Parathyroid adenoma (tissue), 2 donors: ENCODE results near the gene PRSS56.
"Not testable (repeated sequence)": the region's sequence is repeated elsewhere in the genome, so short reads cannot be mapped to it uniquely, and the experiment has no call there.

Experiments
- H2AFZ ChIP-seq: fragments of 300-600 bp; sonication (generic); one replicate; pipeline ENCODE4 v1.7.0; 2017; ENCODE audit warnings: antibody characterized with exemption, mild to moderate bottlenecking
- H3K27ac ChIP-seq: fragments of 300-600 bp; sonication (generic); one replicate; pipeline ENCODE4 v1.7.0; 2017
- H3K27me3 ChIP-seq: fragments of 300-600 bp; sonication (generic); one replicate; pipeline ENCODE4 v1.7.0; 2017; ENCODE audit warnings: low read length; ENCODE audit not compliant: control insufficient read depth, insufficient read depth
- H3K36me3 ChIP-seq: fragments of 300-600 bp; sonication (generic); one replicate; pipeline ENCODE4 v1.7.0; 2017; ENCODE audit warnings: low read length; ENCODE audit not compliant: control insufficient read depth, insufficient read depth
- H3K4me1 ChIP-seq: fragments of 300-600 bp; sonication (generic); one replicate; pipeline ENCODE4 v1.7.0; 2017; ENCODE audit warnings: control low read depth
- H3K4me2 ChIP-seq: fragments of 300-600 bp; sonication (generic); one replicate; pipeline ENCODE4 v1.7.0; 2017; ENCODE audit warnings: low read length
- H3K4me3 ChIP-seq: fragments of 300-600 bp; sonication (generic); one replicate; pipeline ENCODE4 v1.7.0; 2017; ENCODE audit warnings: low read depth, low read length
- H3K79me2 ChIP-seq: fragments of 300-600 bp; sonication (generic); one replicate; pipeline ENCODE4 v1.7.0; 2017; ENCODE audit warnings: control low read depth
- H3K9ac ChIP-seq: fragments of 300-600 bp; sonication (generic); one replicate; pipeline ENCODE4 v1.7.0; 2017; ENCODE audit warnings: mild to moderate bottlenecking
- H3K9me3 ChIP-seq: fragments of 300-600 bp; sonication (generic); one replicate; pipeline ENCODE4 v1.7.0; 2017; ENCODE audit warnings: low read length; ENCODE audit not compliant: control insufficient read depth
- TF ChIP-seq, protein P1 (sequence below): fragments of 300-600 bp; sonication (generic); IDR thresholded peaks from one replicate; pipeline ENCODE4 v1.7.0; 2017; ENCODE audit warnings: antibody characterized with exemption, mild to moderate bottlenecking
- donor health status: primary hyperparathyroidism.

PRSS56 gene

GRCh38 chr2:232568161-232568560 lies 48.0 kb downstream of the PRSS56 start:
- Histone ChIP-seq H3K9me3 (no peaks in the 10 kb centered on the region), H3K27ac (no peak overlapping the region), H3K9ac (no peak overlapping the region), H3K4me2 (no peak overlapping the region), H3K4me1 (no peaks in the 10 kb centered on the region), H3K4me3 (no peak overlapping the region), H2AFZ (no peak overlapping the region), H3K27me3 (no peaks in the 10 kb centered on the region), H3K36me3 (no peaks in the 10 kb centered on the region), H3K79me2 (no peaks in the 10 kb centered on the region)
- TF ChIP-seq, protein P1, sequence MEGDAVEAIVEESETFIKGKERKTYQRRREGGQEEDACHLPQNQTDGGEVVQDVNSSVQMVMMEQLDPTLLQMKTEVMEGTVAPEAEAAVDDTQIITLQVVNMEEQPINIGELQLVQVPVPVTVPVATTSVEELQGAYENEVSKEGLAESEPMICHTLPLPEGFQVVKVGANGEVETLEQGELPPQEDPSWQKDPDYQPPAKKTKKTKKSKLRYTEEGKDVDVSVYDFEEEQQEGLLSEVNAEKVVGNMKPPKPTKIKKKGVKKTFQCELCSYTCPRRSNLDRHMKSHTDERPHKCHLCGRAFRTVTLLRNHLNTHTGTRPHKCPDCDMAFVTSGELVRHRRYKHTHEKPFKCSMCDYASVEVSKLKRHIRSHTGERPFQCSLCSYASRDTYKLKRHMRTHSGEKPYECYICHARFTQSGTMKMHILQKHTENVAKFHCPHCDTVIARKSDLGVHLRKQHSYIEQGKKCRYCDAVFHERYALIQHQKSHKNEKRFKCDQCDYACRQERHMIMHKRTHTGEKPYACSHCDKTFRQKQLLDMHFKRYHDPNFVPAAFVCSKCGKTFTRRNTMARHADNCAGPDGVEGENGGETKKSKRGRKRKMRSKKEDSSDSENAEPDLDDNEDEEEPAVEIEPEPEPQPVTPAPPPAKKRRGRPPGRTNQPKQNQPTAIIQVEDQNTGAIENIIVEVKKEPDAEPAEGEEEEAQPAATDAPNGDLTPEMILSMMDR, result no peak

- Histone ChIP-seq H3K27ac (no peak overlapping the region), H3K4me2 (no peak overlapping the region), H3K36me3 (no peaks in the 10 kb centered on the region), H3K4me3 (no peak overlapping the region), H3K9me3 (no peaks in the 10 kb centered on the region), H3K9ac (no peak overlapping the region), H3K4me1 (no peaks in the 10 kb centered on the region), H3K27me3 (no peaks in the 10 kb centered on the region), H3K79me2 (no peaks in the 10 kb centered on the region), H2AFZ (no peak overlapping the region)
- TF ChIP-seq, protein P1, result no peak
Measured at GRCh38 chr2:232569541-232569940, 49.4 kb downstream of the PRSS56 start.

DNA sequence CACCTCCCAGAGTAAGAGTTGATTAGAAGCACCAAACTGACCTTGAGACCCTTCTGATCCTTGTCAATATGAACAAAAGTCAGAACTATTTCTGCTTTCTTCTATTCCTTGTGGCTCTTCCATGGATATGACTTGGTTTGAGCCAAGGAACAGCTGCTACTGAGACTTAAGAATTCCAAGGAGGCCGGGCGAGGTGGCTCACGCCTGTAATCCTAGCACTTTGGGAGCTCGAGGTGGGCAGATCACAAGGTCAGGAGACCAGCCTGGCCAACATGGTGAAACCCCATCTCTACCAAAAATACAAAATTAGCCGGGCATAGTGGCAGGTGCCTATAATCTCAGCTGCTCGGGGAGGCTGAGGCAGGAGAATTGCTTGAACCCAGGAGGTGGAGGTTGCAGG lies 50.3 kb downstream of the PRSS56 start:
- H3K4me1 ChIP-seq, H3K79me2 ChIP-seq, H3K9me3 ChIP-seq, H3K4me2 ChIP-seq, H3K4me3 ChIP-seq, H2AFZ ChIP-seq, H3K27me3 ChIP-seq, H3K27ac ChIP-seq, H3K9ac ChIP-seq, H3K36me3 ChIP-seq: not testable (repeated sequence)

DNA sequence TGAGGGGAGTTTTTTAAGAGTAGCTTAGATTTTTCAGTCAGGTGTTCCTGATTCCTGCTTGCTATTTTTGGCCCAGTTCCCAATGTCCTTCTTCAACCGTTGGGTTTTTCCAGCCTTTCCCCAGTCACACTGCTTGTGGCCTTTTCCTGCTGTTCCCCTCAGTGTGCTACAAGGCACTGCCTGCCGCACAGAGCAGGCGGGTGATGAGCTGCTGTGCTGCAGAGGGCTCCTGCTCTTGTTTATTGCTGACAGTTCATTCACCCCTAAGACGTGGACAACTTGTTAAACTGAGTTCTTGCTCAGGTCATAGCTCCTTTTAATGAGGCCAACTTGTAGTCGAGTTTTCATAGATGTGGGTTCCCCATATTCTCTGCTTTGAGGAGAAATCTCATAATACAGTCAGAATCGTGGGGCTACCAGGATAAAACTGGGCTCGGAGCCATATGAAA lies 50.9 kb downstream of the PRSS56 start:
- no peaks in the 10 kb centered on the region for H3K79me2 ChIP-seq
- no peak overlapping the region for H3K9ac ChIP-seq
- H3K9me3 ChIP-seq, result no peaks in the 10 kb centered on the region
- H2AFZ ChIP-seq, result no peak overlapping the region
- H3K27me3 ChIP-seq, result no peaks in the 10 kb centered on the region
- no peak overlapping the region for H3K27ac ChIP-seq
- no peaks in the 10 kb centered on the region for H3K4me1 ChIP-seq
- H3K4me3 ChIP-seq, result no peak overlapping the region
- no peaks in the 10 kb centered on the region for H3K36me3 ChIP-seq
- no peak overlapping the region for H3K4me2 ChIP-seq
- TF ChIP-seq, protein P1, result no peak

DNA sequence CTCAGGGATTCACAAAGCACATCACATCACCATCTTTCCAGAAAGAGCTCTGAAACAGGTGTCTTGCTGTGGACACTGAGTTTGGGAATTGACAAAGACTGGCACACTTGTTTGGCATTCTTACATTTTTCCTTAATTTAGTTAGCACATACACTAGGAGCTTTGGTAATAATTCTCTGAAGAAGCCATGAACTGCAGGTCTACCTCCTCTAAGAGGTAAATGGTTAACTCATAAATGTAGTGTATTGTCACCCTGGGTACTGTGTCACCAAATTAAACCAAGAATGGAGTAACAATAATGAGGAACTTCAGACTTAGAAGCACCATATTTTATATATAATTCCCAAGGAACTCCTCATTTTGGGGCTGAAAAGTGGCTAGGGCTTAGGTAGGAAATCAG lies 52.9 kb downstream of the PRSS56 start:
- H3K9ac ChIP-seq, result no peak overlapping the region
- H3K4me1 ChIP-seq, result no peaks in the 10 kb centered on the region
- no peaks in the 10 kb centered on the region for H3K36me3 ChIP-seq
- no peaks in the 10 kb centered on the region for H3K79me2 ChIP-seq
- no peak overlapping the region for H3K4me3 ChIP-seq
- H3K9me3 ChIP-seq, result no peaks in the 10 kb centered on the region
- H3K27ac ChIP-seq, result no peak overlapping the region
- no peak overlapping the region for H3K4me2 ChIP-seq
- TF ChIP-seq, protein P1, result no peak
- no peak overlapping the region for H2AFZ ChIP-seq
- no peaks in the 10 kb centered on the region for H3K27me3 ChIP-seq
